Omental fat pad (tissue), 4 donors: ENCODE data around the gene GBX1. TPM values are rescaled to one million over a fixed set of nuclear protein-coding genes. Genes with fewer than 3 reads are reported as not detected.

ENCODE experiments used
- ATAC-seq: fragments of 150-250 bp; one replicate; pipeline ENCODE4 v1.9.1; 2016; ENCODE audit warnings: mild to moderate bottlenecking, moderate library complexity; ENCODE audit not compliant: low FRiP score
- DNase-seq: peaks from one replicate; pipeline ENCODE4 v3.0.0-alpha.2; 2019; ENCODE audit warnings: low spot score
- total RNA-seq, 4 donors: library from RNA; depleted of rRNA; stranded (reverse); fragments of >200 nt; gene quantifications; one replicate each; pipeline ENCODE4 v1.1.0, GENCODE V29; 2016
- TF ChIP-seq, protein P1 (sequence below), 3 donors: fragments of 450-650 bp; IDR thresholded peaks; one replicate each; pipeline ENCODE4 v1.5.1; 2016 to 2017; ENCODE audit warnings: antibody characterized with exemption in 3 of 3, mild to moderate bottlenecking in 3 of 3, moderate library complexity in 2 of 3

Gene GBX1
- total RNA-seq, 4 donors from 2014 or later = not detected

GRCh38 chr7:151115121-151115835 lies 52.2 kb downstream of the GBX1 start:
- ATAC-seq = peak; percentile 35
- no peak for DNase-seq
- TF ChIP-seq, protein P1, sequence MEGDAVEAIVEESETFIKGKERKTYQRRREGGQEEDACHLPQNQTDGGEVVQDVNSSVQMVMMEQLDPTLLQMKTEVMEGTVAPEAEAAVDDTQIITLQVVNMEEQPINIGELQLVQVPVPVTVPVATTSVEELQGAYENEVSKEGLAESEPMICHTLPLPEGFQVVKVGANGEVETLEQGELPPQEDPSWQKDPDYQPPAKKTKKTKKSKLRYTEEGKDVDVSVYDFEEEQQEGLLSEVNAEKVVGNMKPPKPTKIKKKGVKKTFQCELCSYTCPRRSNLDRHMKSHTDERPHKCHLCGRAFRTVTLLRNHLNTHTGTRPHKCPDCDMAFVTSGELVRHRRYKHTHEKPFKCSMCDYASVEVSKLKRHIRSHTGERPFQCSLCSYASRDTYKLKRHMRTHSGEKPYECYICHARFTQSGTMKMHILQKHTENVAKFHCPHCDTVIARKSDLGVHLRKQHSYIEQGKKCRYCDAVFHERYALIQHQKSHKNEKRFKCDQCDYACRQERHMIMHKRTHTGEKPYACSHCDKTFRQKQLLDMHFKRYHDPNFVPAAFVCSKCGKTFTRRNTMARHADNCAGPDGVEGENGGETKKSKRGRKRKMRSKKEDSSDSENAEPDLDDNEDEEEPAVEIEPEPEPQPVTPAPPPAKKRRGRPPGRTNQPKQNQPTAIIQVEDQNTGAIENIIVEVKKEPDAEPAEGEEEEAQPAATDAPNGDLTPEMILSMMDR (IDR thresholded peaks at IDR 0.05) = no peak

GRCh38 chr7:151114151-151115090 lies 53.1 kb downstream of the GBX1 start:
- no peak for DNase-seq
- no peak for ATAC-seq
- TF ChIP-seq, protein P1 (IDR thresholded peaks at IDR 0.05) = no peak

DNA sequence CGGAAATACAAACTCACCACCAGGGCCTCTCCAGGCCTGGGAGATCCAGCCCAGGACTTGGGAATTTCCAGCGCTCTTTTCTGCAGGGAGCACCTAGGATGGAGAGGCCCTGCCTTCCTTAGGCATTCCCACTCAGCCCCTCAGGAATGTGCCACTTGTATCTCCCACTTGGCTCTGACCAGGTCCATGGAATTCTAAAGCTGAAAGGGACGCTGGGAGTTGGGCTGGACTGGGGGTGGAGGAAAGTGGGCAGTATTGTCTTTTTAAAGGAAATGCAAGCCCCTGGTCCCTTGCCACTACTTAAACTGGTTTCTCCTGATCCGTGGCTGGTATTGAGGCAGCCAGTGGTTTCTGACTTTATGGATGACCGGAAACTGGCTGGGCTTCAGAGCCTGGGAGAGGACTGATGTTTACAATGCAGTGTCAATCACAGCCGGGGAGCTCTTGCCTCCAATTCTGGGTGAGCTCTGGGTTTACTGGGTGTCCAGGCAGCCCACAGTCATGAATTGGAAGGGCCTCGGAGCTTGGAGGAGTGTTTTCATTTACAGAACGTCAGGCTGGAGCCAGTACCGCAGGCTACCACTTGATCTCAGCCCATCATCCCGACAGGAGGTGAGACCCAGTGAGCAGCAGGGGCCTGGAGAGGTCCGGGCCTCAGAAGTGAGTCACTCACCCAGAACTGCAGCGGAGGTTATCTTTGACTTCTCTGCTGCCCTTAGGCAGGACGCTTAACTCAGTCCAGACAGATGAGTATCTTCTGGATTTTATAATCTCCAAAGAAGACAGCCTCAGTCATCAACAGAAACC lies 53.9 kb downstream of the GBX1 start:
- TF ChIP-seq, protein P1 (IDR thresholded peaks at IDR 0.05) = no peak
- no peak for DNase-seq
- ATAC-seq = peak; percentile 52

DNA sequence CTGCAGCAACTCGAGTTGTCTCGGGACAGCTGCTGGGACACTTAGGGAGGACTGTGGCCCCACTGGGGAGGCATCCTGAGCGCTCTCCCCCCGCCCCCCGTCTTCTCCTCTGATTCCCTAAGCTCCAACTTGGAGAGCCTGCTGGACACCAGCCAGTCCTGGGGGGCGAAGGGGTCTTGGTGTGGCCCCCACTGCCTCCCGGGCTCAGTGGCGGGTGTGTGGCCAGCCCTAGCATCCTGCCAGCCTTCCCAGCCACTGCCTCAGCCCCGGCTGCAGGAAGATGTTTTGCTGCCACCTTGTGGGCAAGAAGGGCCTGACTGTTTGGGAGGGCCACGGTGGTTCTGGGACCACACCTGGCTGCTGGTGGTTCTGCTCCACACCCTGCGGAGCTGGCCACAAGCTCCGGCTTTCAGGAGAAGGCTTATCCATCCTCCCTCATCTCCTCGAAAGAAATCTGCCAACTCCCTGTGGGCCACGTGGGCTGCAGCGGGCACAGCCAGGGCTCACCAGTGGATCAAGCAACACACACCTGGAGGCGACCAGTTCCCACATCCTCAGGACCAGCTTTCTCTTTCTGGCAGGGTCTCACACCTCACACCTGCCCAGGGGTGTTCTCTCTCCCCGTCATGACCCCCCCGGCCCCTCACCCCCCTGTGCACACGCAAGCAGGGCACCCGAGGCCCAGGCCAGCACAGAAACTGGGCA lies 56.4 kb downstream of the GBX1 start:
- DNase-seq = peak; percentile 73
- ATAC-seq = peak; percentile 58
- TF ChIP-seq, protein P1 (IDR thresholded peaks at IDR 0.05) = peak in 2 of 3 donors; percentile 65 to 78

DNA sequence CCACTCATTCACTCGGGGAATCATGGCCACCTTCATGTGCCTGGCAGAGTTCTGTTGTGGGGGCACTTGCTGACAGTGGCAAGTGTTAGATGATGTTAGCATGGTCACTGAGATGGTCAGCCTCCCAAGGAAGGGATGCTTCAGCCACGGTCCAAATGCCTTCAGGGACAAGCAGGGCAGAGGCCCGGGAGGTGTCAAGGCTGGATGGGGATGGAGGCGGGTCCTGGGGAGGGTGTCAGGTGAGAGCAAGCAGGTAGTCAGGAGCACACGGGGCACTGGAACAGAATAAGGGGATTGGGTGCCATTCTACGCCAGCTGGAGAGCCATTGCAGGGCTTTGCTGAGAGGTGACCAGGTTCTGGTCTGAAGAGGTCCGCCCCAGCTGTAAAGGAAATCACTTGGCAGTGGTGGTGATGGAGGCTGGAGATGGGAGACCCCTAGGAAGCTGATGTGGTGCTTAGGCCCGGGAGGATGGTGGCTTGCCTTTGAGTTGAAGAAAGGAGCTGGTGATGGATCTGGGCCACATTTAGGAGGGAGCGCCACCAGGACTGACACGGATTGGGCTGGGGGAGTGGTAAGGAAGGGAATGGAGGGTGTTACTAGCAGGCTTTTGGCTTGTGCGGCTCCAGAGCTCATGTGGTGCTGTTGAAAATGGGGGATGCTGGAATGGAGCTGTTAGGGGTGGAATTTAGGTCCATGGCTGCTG lies 57.1 kb downstream of the GBX1 start:
- DNase-seq (no peak), ATAC-seq (no peak)
- TF ChIP-seq, protein P1 (IDR thresholded peaks at IDR 0.05) = no peak
